Measurements from ENCODE around the gene NOTUM.

NOTUM gene

DNA sequence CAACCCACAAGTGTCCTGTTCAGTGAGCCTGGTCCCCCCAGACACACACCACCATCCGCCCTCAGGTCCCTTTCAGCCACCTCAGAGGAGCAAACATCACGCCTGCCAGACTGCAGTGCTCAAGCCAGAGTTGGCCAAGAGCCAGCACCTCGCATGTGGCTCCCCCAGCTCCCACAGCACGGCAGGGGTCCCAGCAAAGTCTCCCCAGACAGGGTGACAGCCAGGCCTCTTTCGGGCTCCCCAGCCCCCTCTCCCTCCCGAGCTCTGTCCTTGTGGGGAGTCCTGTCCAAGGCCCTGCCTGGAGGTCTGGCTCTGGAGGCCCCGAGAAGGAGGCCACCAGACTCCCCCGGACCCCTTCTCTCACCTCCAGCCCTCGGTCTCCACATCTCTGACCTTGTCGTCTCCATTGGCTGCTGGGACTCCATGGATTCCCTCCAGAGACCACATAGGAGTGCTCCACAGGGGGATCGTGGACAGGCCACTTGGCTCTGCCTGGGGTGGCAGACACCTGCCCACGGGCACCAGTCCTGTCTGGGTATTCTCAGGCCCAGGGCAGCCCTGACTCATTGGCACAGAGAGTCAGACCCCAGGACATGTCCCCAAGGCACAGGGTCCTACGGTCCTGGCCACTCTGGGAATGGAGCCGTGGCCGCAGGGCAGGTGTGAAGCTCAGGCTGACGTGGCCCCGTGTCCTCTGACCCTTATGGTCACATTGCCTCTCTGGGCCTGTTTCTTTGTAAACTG, 12.2 kb downstream of the NOTUM start:
- no peak overlapping the region for H3K4me3 ChIP-seq (replicated peaks; ENCODE audit: low read depth, low read length)
- no peak for DNase-seq (ENCODE audit: low read depth)
- TF ChIP-seq, protein P1, sequence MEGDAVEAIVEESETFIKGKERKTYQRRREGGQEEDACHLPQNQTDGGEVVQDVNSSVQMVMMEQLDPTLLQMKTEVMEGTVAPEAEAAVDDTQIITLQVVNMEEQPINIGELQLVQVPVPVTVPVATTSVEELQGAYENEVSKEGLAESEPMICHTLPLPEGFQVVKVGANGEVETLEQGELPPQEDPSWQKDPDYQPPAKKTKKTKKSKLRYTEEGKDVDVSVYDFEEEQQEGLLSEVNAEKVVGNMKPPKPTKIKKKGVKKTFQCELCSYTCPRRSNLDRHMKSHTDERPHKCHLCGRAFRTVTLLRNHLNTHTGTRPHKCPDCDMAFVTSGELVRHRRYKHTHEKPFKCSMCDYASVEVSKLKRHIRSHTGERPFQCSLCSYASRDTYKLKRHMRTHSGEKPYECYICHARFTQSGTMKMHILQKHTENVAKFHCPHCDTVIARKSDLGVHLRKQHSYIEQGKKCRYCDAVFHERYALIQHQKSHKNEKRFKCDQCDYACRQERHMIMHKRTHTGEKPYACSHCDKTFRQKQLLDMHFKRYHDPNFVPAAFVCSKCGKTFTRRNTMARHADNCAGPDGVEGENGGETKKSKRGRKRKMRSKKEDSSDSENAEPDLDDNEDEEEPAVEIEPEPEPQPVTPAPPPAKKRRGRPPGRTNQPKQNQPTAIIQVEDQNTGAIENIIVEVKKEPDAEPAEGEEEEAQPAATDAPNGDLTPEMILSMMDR (IDR thresholded peaks at IDR 0.05; ENCODE audit: low read length, missing control alignments) = no peak

GRCh38 chr17:81947189-81947588, 13.8 kb downstream of the NOTUM start, which contains the start of gene MYADML2:
Gene MYADML2 (minus strand): TSS chr17:81947233. CDS start chr17:81941741, 5,492 bp downstream.
- no peak for DNase-seq (ENCODE audit: low read depth)

DNA sequence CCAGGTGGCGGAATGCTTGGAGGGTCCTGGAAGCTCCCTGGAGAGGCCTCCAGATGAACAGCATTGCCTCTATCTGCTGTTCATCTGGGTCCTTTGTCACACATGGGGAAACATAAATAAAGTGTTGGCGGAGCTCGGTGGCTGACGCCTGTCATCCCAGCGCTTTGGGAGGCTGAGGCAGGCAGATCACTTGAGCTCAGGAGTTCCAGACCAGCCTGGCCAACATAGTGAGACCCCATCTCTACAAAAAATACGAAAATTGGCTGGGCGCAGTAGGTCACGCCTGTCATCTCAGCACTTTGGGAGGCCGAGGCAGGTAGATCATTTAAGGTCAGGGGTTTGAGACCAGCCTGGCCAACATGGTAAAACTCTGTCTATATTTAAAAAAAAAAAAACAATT, 16.1 kb downstream of the NOTUM start:
- TF ChIP-seq, protein P1 (IDR thresholded peaks at IDR 0.05; ENCODE audit: low read length, missing control alignments) = no peak
- H3K4me3 ChIP-seq (replicated peaks; ENCODE audit: low read depth, low read length) = no peak overlapping the region
- no peak for DNase-seq (ENCODE audit: low read depth)

More at GRCh38 chr17:81947189-81947588, 13.8 kb downstream of the NOTUM start, which contains the start of gene MYADML2:
- TF ChIP-seq, protein P1 (IDR thresholded peaks at IDR 0.05; ENCODE audit: low read length, missing control alignments) = no peak
- H3K4me3 ChIP-seq (replicated peaks; ENCODE audit: low read depth, low read length) = no peak within 1 kb of the TSS

DNA sequence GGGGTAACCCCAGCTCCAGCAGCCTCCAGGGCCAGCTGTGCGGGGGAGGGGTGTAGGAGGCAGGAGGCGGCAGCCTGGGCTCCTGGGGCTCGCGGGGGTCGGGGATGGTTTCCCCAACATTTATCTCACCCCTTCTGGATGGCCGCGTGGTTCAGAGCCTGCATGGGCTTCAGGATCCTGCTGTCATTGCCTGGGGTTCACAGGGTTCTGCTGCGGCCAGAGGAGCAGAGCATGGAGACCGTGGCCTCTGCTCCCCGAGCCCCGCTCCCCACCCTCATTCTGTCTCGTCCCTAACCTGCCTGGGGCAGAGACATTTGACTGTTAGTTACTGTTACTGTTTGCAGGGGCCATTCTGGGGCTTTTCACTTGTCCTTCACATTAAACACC, 18.8 kb downstream of the NOTUM start:
- TF ChIP-seq, protein P1 (IDR thresholded peaks at IDR 0.05; ENCODE audit: low read length, missing control alignments) = no peak
- H3K4me3 ChIP-seq (replicated peaks; ENCODE audit: low read depth, low read length) = no peak overlapping the region
- DNase-seq (ENCODE audit: low read depth) = no peak

DNA sequence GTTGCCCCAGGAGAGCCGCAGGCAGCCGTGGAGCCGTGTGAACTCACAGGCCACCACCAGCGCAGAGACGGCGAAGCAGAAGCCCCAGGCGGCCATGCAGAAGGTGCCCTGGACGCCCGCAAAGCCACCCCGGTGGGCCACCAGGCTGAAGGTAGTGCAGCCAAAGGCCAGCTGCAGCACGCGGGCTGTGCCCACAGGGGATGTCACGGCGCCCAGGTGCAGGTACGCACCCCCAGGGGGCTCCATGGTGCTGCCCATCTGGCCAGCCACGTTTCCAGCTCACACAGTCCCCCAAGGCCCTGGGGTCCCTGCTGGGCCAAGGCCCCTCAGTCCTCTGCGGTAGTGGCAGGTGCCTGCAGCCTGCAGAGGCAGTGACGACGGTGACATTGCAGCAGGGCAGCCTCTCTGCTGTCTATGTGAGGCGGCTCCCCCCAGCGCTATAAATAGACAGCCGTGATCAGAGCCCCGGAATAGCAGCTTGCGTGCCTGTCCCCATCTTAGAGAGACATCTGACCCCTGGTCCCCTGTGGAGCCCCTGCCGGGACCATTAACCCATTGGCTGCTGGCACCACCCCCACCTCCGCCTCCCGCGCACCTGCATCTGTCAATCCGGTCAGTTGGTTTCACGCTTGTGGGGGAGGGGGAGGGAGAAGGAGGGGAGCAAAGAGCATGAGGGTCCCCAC, 19.4 kb downstream of the NOTUM start:
- no peak overlapping the region for H3K4me3 ChIP-seq (replicated peaks; ENCODE audit: low read depth, low read length)
- DNase-seq (ENCODE audit: low read depth) = no peak
- TF ChIP-seq, protein P1 (IDR thresholded peaks at IDR 0.05; ENCODE audit: low read length, missing control alignments) = no peak

GRCh38 chr17:81940538-81941483, 20.2 kb downstream of the NOTUM start:
- TF ChIP-seq, protein P1 (IDR thresholded peaks at IDR 0.05; ENCODE audit: low read length, missing control alignments) = no peak
- DNase-seq (ENCODE audit: low read depth) = no peak
- H3K4me3 ChIP-seq (replicated peaks; ENCODE audit: low read depth, low read length) = no peak overlapping the region
